PC-9 (cell line): ENCODE measurements around the gene PIGZ.

Experiments used
- EZH2 ChIP-seq: fragments of 200-600 bp; sonication (generic); IDR thresholded peaks from 2 replicates; pipeline ENCODE4 v1.8.0; 2017; ENCODE audit warnings: antibody characterized with exemption, low read depth
- TF ChIP-seq, protein P1 (sequence below): fragments of 200-600 bp; sonication (generic); conservative IDR thresholded peaks from 2 replicates; pipeline ENCODE4 v1.6.1; 2017; ENCODE audit warnings: mixed run types, antibody characterized with exemption, mild to moderate bottlenecking, moderate library complexity

DNA sequence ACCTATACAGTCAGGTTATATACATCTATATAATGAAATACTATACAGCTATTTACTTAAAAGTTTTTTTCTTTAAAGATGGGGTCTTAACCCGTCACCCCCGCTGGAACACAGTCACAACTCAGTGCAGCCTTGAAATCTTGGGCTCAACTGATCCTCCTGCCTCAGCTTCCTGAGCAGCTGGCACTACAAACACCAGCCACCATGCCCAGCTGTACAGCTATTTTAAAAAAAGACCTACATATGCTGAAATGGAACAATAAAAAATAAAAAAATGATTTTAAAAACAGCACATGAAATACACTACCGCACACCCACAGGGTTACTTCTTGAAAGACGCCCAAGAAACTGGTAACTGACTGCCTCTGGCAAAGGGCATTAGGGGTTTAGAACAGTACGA lies 30.1 kb downstream of the PIGZ start:
- TF ChIP-seq, protein P1, sequence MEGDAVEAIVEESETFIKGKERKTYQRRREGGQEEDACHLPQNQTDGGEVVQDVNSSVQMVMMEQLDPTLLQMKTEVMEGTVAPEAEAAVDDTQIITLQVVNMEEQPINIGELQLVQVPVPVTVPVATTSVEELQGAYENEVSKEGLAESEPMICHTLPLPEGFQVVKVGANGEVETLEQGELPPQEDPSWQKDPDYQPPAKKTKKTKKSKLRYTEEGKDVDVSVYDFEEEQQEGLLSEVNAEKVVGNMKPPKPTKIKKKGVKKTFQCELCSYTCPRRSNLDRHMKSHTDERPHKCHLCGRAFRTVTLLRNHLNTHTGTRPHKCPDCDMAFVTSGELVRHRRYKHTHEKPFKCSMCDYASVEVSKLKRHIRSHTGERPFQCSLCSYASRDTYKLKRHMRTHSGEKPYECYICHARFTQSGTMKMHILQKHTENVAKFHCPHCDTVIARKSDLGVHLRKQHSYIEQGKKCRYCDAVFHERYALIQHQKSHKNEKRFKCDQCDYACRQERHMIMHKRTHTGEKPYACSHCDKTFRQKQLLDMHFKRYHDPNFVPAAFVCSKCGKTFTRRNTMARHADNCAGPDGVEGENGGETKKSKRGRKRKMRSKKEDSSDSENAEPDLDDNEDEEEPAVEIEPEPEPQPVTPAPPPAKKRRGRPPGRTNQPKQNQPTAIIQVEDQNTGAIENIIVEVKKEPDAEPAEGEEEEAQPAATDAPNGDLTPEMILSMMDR, result no peak
- no peak for TF ChIP-seq EZH2
